HG02759 (cell line): Measurements from ENCODE around the gene ENO3.
A peak's percentile ranks its signal among the peaks of the same experiment; 100 is the strongest.
"Not testable (repeated sequence)": the region's sequence is repeated elsewhere in the genome, so short reads cannot be mapped to it uniquely, and the experiment has no call there.

Experiments
- ATAC-seq: cut with Tn5 transposase; IDR thresholded peaks from one replicate; pipeline ENCODE4 v1.9.1; 2021; ENCODE audit warnings: mild to moderate bottlenecking, moderate library complexity; ENCODE audit not compliant: unreplicated experiment

Gene ENO3

DNA sequence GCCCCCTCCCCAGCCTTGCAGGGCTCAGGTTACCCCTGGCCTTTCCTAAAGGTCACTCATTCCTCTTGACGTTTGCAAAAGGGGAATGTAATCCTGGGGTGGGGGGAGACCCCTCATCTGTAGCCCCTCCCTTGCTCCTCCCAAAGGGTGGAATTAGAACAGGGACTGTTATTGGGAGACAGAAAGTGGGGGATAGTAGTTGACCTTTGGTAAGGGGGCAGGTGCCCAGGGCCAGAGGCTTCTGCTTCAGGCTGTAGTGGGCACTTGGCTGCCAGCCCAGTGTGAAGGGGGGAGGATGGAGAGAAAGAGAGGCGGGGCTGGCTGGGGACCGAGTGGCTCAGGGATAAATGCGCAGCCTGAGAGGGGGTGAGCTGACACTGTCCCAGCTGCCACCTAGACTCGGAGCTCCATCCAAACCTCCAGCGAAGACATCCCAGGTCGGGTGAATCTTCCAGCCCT lies at the start of gene ENO3:
Gene ENO3, plus strand, starts transcription at position 374 of the 459 bp plus-strand sequence. CDS start 711 bp downstream, outside the sequence.
- ATAC-seq, result no peak

DNA sequence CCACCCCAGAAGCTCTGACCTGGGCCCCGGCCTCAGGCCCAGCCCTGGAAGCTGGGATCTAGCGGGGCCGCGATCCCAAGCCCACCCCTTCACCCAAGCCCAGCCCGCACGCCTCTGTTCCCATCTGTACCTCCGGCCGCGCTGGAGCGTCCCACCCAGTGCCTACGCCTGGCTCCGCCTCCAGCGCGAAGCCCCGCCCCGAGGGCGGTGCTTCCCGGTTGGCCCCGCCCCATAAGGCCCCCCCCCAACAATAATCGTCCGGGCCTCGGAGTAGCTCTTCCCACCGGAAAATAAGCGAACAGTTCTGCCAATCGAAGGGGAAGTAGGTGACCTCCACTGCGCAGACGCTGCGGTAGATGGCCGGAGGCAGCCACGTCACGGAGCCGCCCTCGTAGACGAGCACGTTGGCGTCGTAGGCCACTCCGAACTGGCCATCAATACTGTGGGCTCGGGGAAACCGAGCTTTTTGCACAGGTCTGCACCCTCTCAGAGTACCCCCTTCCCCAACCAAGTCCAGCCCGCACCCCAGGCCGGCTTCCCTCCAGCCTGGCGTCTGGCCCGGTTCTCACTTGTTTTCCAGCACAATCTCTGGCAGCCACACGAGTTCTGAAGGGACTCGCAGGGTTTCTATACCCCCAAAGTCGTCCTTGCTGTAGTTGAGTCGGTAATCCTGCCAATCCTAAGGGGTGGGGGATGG lies 49.1 kb upstream of the ENO3 start:
- ATAC-seq, result no peak

- ATAC-seq, result no peak
Measured at GRCh38 chr17:4902540-4902939, 48.4 kb upstream of the ENO3 start.

DNA sequence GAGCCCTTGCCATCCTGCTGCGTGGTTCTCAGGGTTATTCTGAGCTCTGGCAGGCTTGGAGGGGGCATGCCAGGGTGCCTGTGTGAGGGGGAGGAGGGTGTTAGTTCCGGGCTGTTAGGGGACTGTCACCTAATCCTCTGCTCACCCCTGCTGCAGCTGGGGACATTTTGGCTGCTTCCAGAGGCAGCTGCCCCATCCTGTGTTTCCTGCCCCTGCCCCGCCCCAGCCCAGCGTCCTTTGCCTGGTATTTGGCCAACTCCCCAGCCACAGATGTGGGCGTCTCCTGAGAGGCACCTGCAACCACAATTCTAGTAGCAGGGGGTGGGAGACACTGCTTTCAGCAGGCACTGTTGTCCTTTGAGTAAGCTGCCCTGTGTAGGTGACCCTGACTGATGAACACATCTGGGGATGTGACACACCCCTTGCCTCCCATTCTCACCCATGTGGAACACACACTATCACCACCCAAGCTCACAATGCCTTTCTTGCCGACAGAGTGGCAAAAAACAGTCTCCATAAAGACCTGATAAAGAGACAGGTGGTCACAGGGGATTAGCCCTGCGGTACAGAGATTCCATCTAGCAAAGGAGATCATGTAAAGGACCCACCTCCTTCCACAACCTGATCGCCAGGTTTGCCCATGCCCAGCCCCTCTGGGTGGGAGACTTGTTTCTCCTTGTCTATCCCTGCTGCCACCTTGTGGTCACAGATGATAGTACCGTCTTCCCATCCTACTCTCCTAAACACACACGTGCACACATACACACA lies 47.7 kb upstream of the ENO3 start, which contains the start of gene CHRNE:
Gene CHRNE, minus strand, starts transcription at position 48 of the 768 bp plus-strand sequence. Its CDS starts 35 bp downstream, at position 13.
- peak; percentile 41 for ATAC-seq

DNA sequence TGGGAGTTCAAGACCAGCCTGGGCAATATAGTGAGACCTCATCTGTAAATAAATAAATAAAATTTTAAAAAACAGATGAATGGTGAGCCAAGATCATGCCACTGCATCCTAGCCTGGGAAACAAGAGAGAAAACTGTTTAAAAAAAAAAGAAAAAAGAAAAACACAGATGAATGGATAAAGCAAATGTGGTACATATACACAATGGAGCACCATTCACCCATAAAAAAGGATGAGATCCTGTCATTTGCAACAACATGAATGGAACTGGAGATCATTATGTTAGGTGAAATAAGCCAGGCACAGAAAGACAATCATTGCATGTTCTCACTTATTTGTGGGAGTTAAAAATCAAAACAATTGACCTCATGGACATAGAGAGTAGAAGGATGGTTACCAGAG lies 44.3 kb upstream of the ENO3 start:
- not testable (repeated sequence) for ATAC-seq

GRCh38 chr17:4908301-4908700 lies 42.6 kb upstream of the ENO3 start:
- no peak for ATAC-seq

GRCh38 chr17:4908711-4909496 lies 42.0 kb upstream of the ENO3 start:
- ATAC-seq, result peak; percentile 48

DNA sequence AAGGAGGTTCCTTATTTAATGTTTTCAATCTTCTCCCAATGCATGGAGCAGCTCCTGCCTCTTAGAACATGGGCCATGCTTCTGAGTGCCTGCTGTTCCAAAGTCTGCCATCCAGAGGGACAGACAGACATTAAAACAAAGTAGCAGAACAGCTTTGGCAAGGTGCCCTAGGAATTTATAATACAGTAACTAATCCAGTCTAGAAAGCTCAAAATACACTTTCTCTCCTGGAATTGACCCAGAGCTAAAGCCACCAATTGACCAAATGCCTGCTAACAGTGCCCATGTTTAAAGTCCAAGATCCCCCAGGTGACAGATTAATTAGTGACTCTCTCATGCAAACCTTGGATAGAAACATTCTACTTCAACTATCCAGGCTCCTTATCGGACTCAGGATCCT lies 36.9 kb upstream of the ENO3 start:
- no peak for ATAC-seq

GRCh38 chr17:4914551-4914950 lies 36.4 kb upstream of the ENO3 start:
- not testable (repeated sequence) for ATAC-seq

DNA sequence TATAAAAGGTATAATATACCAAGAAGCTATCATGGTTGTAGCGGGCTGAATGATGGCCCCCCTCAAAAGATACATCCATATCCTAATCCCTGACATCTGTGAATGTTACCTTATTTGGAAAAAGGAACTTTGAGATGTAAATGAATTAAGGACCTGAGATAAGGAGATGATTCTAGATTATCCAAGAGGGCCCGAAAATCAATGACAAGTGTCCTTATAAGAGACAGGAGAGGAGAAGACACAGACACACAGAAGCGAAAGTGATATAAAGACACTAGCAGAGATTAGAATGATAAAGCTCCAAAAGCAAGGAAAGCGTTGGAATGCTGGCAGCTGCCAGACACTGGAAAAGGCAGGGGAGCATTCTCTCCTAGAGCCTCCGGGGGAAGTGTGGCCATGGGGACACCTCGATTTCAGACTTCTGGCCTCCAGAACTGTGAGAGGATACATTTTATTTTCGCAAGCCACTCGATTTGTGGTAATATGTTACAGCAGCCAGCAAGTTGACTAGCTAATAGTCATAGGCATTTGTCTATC lies 31.3 kb upstream of the ENO3 start:
- no peak for ATAC-seq

GRCh38 chr17:4920351-4921048 lies 30.4 kb upstream of the ENO3 start:
- ATAC-seq, result no peak

- ATAC-seq, result no peak
Measured at GRCh38 chr17:4921320-4921719, 29.6 kb upstream of the ENO3 start.

DNA sequence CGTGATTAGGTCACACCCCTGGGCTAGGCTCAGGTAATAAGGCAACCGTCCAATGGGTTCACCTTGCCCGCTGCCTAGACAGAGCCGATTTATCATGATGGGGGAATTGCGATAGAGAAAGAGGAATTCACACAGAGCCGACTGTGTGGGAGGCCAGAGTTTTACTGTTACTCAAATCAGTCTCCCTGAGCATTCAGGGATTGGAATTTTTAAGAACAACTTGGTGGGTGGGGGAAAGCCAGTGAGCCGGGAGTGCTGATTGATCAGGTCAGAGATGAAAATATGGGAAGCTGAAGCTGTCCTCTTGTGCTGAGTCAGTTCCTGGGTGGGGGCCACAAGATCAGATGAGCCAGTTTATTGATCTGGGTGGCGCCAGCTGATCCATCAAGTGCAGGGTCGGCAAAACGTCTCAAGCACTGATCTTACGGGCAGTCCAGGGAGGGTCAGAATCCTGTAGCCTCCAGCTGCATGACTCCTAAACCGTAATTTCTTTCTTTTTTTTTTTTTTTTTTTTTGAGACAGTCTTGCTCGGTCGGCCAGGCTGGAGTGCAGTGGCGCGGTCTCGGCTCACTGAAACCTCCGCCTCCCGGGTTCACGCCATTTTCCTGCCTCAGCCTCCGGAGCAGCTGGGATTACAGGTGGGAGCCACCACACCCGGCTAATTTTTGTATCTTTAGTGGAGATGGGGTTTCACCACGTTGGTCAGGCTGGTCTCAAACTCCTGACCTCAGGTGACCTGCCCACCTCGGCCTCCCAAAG lies 24.2 kb upstream of the ENO3 start:
- not testable (repeated sequence) for ATAC-seq

DNA sequence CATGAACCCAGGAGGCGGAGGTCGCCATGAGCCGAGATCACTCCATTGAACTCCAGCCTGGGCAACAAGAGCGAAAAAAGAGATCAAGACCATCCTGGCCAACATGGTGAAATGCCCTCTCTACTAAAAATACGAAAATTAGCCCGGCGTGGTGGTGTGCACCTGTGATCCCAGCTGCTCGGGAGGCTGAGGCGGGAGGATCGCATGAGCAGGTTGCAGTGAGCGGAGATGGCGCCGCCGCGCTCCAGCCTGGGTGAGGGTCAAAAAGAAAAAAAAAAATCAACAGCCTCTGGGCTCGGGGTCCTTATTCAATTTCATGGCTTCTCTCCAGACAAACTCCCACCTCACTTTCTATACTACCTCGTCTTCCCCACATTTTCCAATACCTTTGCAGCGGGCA lies 22.0 kb upstream of the ENO3 start:
- no peak for ATAC-seq

- no peak for ATAC-seq
Measured at GRCh38 chr17:4931963-4932362, 19.0 kb upstream of the ENO3 start, which contains the start of gene GP1BA. TSS of gene GP1BA (plus strand) at chr17:4932277. CDS start at chr17:4932605, 328 bp downstream.

DNA sequence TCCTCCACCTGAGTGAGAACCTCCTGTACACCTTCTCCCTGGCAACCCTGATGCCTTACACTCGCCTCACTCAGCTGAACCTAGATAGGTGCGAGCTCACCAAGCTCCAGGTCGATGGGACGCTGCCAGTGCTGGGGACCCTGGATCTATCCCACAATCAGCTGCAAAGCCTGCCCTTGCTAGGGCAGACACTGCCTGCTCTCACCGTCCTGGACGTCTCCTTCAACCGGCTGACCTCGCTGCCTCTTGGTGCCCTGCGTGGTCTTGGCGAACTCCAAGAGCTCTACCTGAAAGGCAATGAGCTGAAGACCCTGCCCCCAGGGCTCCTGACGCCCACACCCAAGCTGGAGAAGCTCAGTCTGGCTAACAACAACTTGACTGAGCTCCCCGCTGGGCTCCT lies 18.2 kb upstream of the ENO3 start:
- ATAC-seq, result no peak

DNA sequence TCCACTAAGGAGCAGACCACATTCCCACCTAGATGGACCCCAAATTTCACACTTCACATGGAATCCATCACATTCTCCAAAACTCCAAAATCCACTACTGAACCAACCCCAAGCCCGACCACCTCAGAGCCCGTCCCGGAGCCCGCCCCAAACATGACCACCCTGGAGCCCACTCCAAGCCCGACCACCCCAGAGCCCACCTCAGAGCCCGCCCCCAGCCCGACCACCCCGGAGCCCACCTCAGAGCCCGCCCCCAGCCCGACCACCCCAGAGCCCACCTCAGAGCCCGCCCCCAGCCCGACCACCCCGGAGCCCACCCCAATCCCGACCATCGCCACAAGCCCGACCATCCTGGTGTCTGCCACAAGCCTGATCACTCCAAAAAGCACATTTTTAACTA lies 17.3 kb upstream of the ENO3 start:
- ATAC-seq, result no peak

DNA sequence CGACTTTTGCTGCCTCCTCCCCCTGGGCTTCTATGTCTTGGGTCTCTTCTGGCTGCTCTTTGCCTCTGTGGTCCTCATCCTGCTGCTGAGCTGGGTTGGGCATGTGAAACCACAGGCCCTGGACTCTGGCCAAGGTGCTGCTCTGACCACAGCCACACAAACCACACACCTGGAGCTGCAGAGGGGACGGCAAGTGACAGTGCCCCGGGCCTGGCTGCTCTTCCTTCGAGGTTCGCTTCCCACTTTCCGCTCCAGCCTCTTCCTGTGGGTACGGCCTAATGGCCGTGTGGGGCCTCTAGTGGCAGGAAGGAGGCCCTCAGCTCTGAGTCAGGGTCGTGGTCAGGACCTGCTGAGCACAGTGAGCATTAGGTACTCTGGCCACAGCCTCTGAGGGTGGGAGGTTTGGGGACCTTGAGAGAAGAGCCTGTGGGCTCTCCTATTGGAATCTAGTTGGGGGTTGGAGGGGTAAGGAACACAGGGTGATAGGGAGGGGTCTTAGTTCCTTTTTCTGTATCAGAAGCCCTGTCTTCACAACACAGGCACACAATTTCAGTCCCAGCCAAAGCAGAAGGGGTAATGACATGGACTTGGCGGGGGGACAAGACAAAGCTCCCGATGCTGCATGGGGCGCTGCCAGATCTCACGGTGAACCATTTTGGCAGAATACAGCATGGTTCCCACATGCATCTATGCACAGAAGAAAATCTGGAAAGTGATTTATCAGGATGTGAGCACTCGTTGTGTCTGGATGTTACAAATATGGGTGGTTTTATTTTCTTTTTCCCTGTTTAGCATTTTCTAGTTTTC lies 16.5 kb upstream of the ENO3 start:
- ATAC-seq, result no peak

- ATAC-seq, result no peak
Measured at GRCh38 chr17:4935650-4936049, 15.3 kb upstream of the ENO3 start.
